SK-N-SH (cell line): Measurements from ENCODE around the gene TMEM114. TPM values are rescaled to one million over a fixed set of nuclear protein-coding genes. Genes with fewer than 3 reads are reported as not detected.

Source experiments
- CTCF ChIA-PET: fragments of 300-600, 350-600 bp; formaldehyde crosslinking; extraction: SDS; loops from one replicate; lab custom pipeline; 2021; lab: Yijun Ruan, JAX
- POLR2A ChIA-PET: fragments of 350-600 bp; sonication (Branson Sonifier 250); formaldehyde crosslinking; extraction: SDS; loops from one replicate; lab custom pipeline; 2020; ENCODE audit warnings: antibody characterized with exemption, inconsistent platforms; lab: Yijun Ruan, JAX
- DNase-seq: peaks from one replicate; pipeline ENCODE4 v3.0.0; 2012
- H2AFZ ChIP-seq: fragments of 200-600 bp; sonication (generic); 2 replicates; pipeline ENCODE4 v1.8.1; 2016; ENCODE audit warnings: antibody characterized with exemption, mild to moderate bottlenecking, low read depth
- H3F3A ChIP-seq: fragments of 200-600 bp; sonication (generic); replicated peaks from 2 replicates; pipeline ENCODE3; 2016; ENCODE audit warnings: antibody characterized with exemption, mild to moderate bottlenecking; ENCODE audit not compliant: insufficient read depth
- H3K27ac ChIP-seq, 2 experiments: fragments of 200-500 bp in 1 of 2; fragments of 200-600 bp in 1 of 2; sonication (Bioruptor generic) in 1 of 2; sonication (generic), shearing (Covaris generic) in 1 of 2; 2 replicates each; pipeline versions ENCODE4 v1.5.1 to v1.6.1; 2014 to 2016; ENCODE audit warnings: low read depth in 2 of 2, inconsistent platforms in 1 of 2, low read length in 1 of 2, mild to moderate bottlenecking in 1 of 2, mixed read lengths in 1 of 2
- H3K27me3 ChIP-seq: fragments of 200-600 bp; sonication (generic), shearing (Covaris generic); 2 replicates; pipeline ENCODE4 v1.6.1; 2016; ENCODE audit warnings: mixed run types; ENCODE audit not compliant: insufficient read depth
- H3K36me3 ChIP-seq, 2 experiments: fragments of 200-500 bp in 1 of 2; fragments of 200-600 bp in 1 of 2; sonication (Bioruptor generic) in 1 of 2; sonication (generic) in 1 of 2; replicated peaks in 1 of 2; 2 replicates each; pipeline versions ENCODE3 to v1.5.1; 2014 to 2016; ENCODE audit warnings: low read length in 1 of 2, mild to moderate bottlenecking in 1 of 2; ENCODE audit not compliant: insufficient read depth in 2 of 2, control insufficient read depth in 1 of 2
- H3K4me1 ChIP-seq, 2 experiments: fragments of 200-500 bp in 1 of 2; fragments of 200-600 bp in 1 of 2; sonication (Bioruptor generic) in 1 of 2; sonication (generic), shearing (Covaris generic) in 1 of 2; 2 replicates each; pipeline versions ENCODE4 v1.5.1 to v1.6.1; 2014 to 2016; ENCODE audit warnings: low read depth in 1 of 2, low read length in 1 of 2, mixed run types in 1 of 2; ENCODE audit not compliant: insufficient read depth in 2 of 2, control insufficient read depth in 1 of 2
- H3K4me2 ChIP-seq: fragments of 200-600 bp; sonication (generic), shearing (Covaris generic); 2 replicates; pipeline ENCODE4 v1.6.1; 2017; ENCODE audit warnings: mixed run types
- H3K4me3 ChIP-seq, 2 experiments: fragments of 200-500 bp in 1 of 2; fragments of 200-600 bp in 1 of 2; sonication (Bioruptor generic) in 1 of 2; sonication (generic), shearing (Covaris generic) in 1 of 2; 2 replicates each; pipeline versions ENCODE4 v1.5.1 to v1.8.1; 2014 to 2016; ENCODE audit warnings: low read depth in 2 of 2, inconsistent platforms in 1 of 2, low read length in 1 of 2, mild to moderate bottlenecking in 1 of 2, mixed read lengths in 1 of 2, moderate library complexity in 1 of 2
- H3K79me2 ChIP-seq: fragments of 200-600 bp; sonication (generic); 2 replicates; pipeline ENCODE4 v1.8.1; 2017; ENCODE audit warnings: mild to moderate bottlenecking; ENCODE audit not compliant: insufficient read depth
- H3K9ac ChIP-seq: fragments of 200-600 bp; sonication (generic); 2 replicates; pipeline ENCODE4 v1.6.1; 2017; ENCODE audit warnings: mixed run types
- H3K9me2 ChIP-seq: fragments of 200-600 bp; sonication (generic); 2 replicates; pipeline ENCODE4 v1.6.1; 2017; ENCODE audit warnings: mixed run types
- H3K9me3 ChIP-seq: fragments of 200-600 bp; sonication (generic); 2 replicates; pipeline ENCODE4 v1.6.1; 2017; ENCODE audit warnings: mixed run types, mild to moderate bottlenecking, moderate library complexity
- H4K20me1 ChIP-seq: fragments of 200-600 bp; sonication (generic); 2 replicates; pipeline ENCODE4 v1.6.1; 2017; ENCODE audit warnings: mild to moderate bottlenecking, mixed run types; ENCODE audit not compliant: insufficient read depth
- CHD2 ChIP-seq: fragments of 150-350 bp; IDR thresholded peaks from 2 replicates; pipeline ENCODE4 v1.6.1; 2018; ENCODE audit warnings: low read length; ENCODE audit not compliant: partially characterized antibody
- ELF1 ChIP-seq: IDR thresholded peaks from 2 replicates; pipeline ENCODE4 v1.4.0; 2012
- EZH2phosphoT487 ChIP-seq: fragments of 200-600 bp; sonication (generic); IDR thresholded peaks from 2 replicates; pipeline ENCODE4 v1.6.1; 2017; ENCODE audit warnings: low read depth, mixed run types, mild to moderate bottlenecking, antibody characterized with exemption, moderate library complexity, borderline replicate concordance
- FOSL2 ChIP-seq: IDR thresholded peaks from 2 replicates; pipeline ENCODE4 v1.4.0; 2012; ENCODE audit warnings: low read depth, mild to moderate bottlenecking, moderate library complexity, borderline replicate concordance
- GATA2 ChIP-seq: sonication (generic); formaldehyde crosslinking; IDR thresholded peaks from 2 replicates; pipeline ENCODE4 v1.5.0; 2020; ENCODE audit warnings: mild to moderate bottlenecking, missing genetic modification reagents
- JUND ChIP-seq: IDR thresholded peaks from 2 replicates; pipeline ENCODE4 v1.4.0; 2012
- MAX ChIP-seq: IDR thresholded peaks from 2 replicates; pipeline ENCODE4 v1.4.0; 2012; ENCODE audit warnings: low read depth
- PBX3 ChIP-seq: IDR thresholded peaks from 2 replicates; pipeline ENCODE4; 2012
- POLR2AphosphoS5 ChIP-seq: IDR thresholded peaks from 2 replicates; pipeline ENCODE4 v1.6.1; 2012; ENCODE audit warnings: low read depth, low read length
- RAD21 ChIP-seq: IDR thresholded peaks from 2 replicates; pipeline ENCODE4 v1.6.1; 2012; ENCODE audit warnings: mild to moderate bottlenecking, low read length
- RFX5 ChIP-seq: IDR thresholded peaks from 2 replicates; pipeline ENCODE4 v1.6.1; 2012; ENCODE audit warnings: mild to moderate bottlenecking, improper control_type of control experiment, low read length
- RXRA ChIP-seq: IDR thresholded peaks from 2 replicates; pipeline ENCODE4 v1.4.0; 2012; ENCODE audit warnings: low read depth, mild to moderate bottlenecking, borderline replicate concordance
- SMC3 ChIP-seq: IDR thresholded peaks from 2 replicates; pipeline ENCODE4 v1.6.1; 2012; ENCODE audit warnings: low read depth, low read length, improper control_type of control experiment
- WGBS: methylation state at CpG from one replicate; pipeline ENCODE4 v1.1.6; 2017; ENCODE audit warnings: low lambda C conversion rate; 5-methylcytosine and 5-hydroxymethylcytosine counted together
- polyA plus RNA-seq, 3 experiments: library from polyadenylated mRNA; depleted of rRNA; stranded (reverse); fragments of >200 nt; gene quantifications; 2 replicates each; pipeline ENCODE4 v1.2.3, GENCODE V29; 2012
- TF ChIP-seq, protein P1 (sequence below): fragments of 150-350 bp; IDR thresholded peaks from 2 replicates; pipeline ENCODE4 v1.6.1; 2017; ENCODE audit warnings: antibody characterized with exemption, low read length, low read depth, borderline replicate concordance
- TF ChIP-seq, protein P2 (sequence below): IDR thresholded peaks from 2 replicates; pipeline ENCODE4 v1.4.0; 2012; ENCODE audit warnings: low read depth, borderline replicate concordance

TMEM114 gene
- polyA plus RNA-seq, 1 of the 3 experiments (the other 2 are of a cell fraction) = not detected

GRCh38 chr16:8590811-8591210, 500 bp upstream of the TMEM114 start (continued):
- TF ChIP-seq RXRA (no peak), FOSL2 (no peak), POLR2AphosphoS5 (no peak), PBX3 (no peak)

DNA sequence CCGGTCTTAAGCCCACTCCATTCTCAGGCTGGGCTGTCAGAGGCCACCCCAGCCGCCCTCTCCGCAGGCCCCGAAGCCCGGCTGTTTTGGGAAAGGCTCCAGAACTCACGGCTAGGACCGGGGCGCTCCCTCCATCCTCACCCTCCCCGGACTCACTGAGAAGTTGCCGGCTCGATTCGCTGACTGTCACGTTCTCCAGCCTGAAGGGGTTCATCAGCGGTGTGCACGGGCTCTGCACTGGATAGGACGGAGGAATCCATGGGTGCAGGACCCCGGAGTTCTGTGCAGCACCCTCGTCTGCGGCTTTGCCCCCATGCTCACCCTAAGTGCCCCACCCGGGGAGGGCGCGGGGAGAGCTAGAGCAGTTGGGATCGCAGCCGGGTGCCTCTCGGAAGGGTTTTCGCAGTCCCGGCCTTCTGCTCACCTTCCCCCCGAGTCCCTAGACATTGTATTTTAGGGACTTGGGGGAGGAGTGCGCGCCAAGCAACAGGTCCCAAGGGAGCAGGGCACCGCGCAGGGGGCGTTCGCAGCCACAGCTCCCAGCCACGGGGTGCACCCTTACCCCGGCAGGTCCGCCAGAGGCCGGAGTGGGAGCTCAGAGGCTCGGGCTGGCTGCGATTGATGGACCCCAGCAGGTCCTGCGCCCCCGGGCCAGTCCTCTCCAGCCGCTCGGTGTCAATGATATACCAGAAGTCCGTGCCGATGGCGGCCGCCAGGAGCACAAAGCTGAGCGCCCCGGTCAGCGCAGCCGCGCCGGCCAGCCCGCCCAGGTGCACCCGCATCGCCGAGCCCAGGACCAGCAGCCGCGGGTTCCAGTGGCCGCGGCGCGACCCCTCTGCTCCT, 1.0 kb downstream of the TMEM114 start:
- peak overlapping the region; percentile 15; the same call in 1 of the 2 replicates for H3K4me2 ChIP-seq
- H4K20me1 ChIP-seq = no peaks in the 10 kb centered on the region
- no peaks in the 10 kb centered on the region for H3K79me2 ChIP-seq
- H3K27ac ChIP-seq = no peak overlapping the region
- no peaks in the 10 kb centered on the region for H3K9me2 ChIP-seq
- ChIA-PET POLR2A (no interaction called here), CTCF (interaction anchor here (0.7 to 2.4 kb wide), 9 partner anchors 10 to 97 kb away, joined by 3 to 9 read pairs (median 5); no protein-coding TSS in a partner anchor)
- no peaks in the 10 kb centered on the region for H3F3A ChIP-seq
- H3K9me3 ChIP-seq = no peaks in the 10 kb centered on the region
- H2AFZ ChIP-seq = no peak overlapping the region
- H3K4me1 ChIP-seq = peaks cover 0 to 10% of the 10 kb centered on the region in 2 experiments; a peak in 1 of 4 replicates
- no peaks in the 10 kb centered on the region for H3K36me3 ChIP-seq
- peak overlapping the region in 1 of 2 experiments; percentile 15; a peak in 1 of 4 replicates for H3K4me3 ChIP-seq
- peaks cover 32% of the 10 kb centered on the region for H3K27me3 ChIP-seq
- no peak overlapping the region for H3K9ac ChIP-seq
- DNase-seq = peak; percentile 76
- no peak for TF ChIP-seq ELF1
- no peak for TF ChIP-seq RFX5
- TF ChIP-seq CHD2 = no peak
- TF ChIP-seq, protein P1, sequence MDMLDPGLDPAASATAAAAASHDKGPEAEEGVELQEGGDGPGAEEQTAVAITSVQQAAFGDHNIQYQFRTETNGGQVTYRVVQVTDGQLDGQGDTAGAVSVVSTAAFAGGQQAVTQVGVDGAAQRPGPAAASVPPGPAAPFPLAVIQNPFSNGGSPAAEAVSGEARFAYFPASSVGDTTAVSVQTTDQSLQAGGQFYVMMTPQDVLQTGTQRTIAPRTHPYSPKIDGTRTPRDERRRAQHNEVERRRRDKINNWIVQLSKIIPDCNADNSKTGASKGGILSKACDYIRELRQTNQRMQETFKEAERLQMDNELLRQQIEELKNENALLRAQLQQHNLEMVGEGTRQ = no peak
- TF ChIP-seq EZH2phosphoT487 = no peak
- TF ChIP-seq RAD21 = no peak
- TF ChIP-seq, protein P2, sequence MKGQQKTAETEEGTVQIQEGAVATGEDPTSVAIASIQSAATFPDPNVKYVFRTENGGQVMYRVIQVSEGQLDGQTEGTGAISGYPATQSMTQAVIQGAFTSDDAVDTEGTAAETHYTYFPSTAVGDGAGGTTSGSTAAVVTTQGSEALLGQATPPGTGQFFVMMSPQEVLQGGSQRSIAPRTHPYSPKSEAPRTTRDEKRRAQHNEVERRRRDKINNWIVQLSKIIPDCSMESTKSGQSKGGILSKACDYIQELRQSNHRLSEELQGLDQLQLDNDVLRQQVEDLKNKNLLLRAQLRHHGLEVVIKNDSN = no peak
- no peak for TF ChIP-seq FOSL2
- 0% methylated on average over 1 of the region's 64 CpGs for WGBS

- Histone ChIP-seq H3K9me3 (no peaks in the 10 kb centered on the region), H3K27me3 (peaks cover 32% of the 10 kb centered on the region), H3K27ac (no peak overlapping the region), H3K79me2 (no peaks in the 10 kb centered on the region), H3K4me2 (no peak overlapping the region), H3K9ac (no peak overlapping the region), H3K9me2 (no peaks in the 10 kb centered on the region)
- POLR2A ChIA-PET = no interaction called here
- CTCF ChIA-PET = interaction anchor here (1.0 to 2.4 kb wide), 5 partner anchors 16 to 63 kb away, joined by 3 to 9 read pairs (median 6); no protein-coding TSS in a partner anchor
- WGBS = 16% methylated on average over 9 of the region's 9 CpGs
- TF ChIP-seq MAX (no peak), JUND (no peak), GATA2 (CRISPR knock-in tag) (no peak), POLR2AphosphoS5 (no peak), SMC3 (no peak)
- TF ChIP-seq, all 33 proteins: peak for 0
- H3K4me3 ChIP-seq = no peak overlapping the region
- H3F3A ChIP-seq = no peaks in the 10 kb centered on the region
- no peaks in the 10 kb centered on the region for H3K36me3 ChIP-seq
- H4K20me1 ChIP-seq = no peaks in the 10 kb centered on the region
- H2AFZ ChIP-seq = no peak overlapping the region
- DNase-seq = no peak
- H3K4me1 ChIP-seq = peaks cover 0 to 10% of the 10 kb centered on the region in 2 experiments; a peak in 1 of 4 replicates
Measured at GRCh38 chr16:8588682-8589056, 1.6 kb downstream of the TMEM114 start.
